H1 (cell line): ENCODE results near the gene MIX23. TPM values are rescaled to one million over a fixed set of nuclear protein-coding genes. Genes with fewer than 3 reads are reported as not detected.

Experiments used
- HDAC2 ChIP-seq, 2 experiments: fragments of 300-600 bp in 1 of 2; sonication (generic) in 1 of 2; IDR thresholded peaks; 2 replicates each; pipeline ENCODE4 v1.6.1; 2011 to 2012; ENCODE audit warnings: low read depth in 2 of 2, low read length in 2 of 2, mild to moderate bottlenecking in 2 of 2, moderate library complexity in 2 of 2, borderline replicate concordance in 1 of 2, inconsistent platforms in 1 of 2
- SAP30 ChIP-seq: fragments of 300-600 bp; sonication (generic); IDR thresholded peaks from 2 replicates; pipeline ENCODE4 v1.7.1; 2012; ENCODE audit warnings: low read length, moderate library complexity, mild to moderate bottlenecking, inconsistent platforms; ENCODE audit not compliant: insufficient read depth, insufficient replicate concordance
- polyA plus RNA-seq, 7 experiments: library from polyadenylated mRNA; depleted of rRNA in 3 of 7; stranded (reverse) in 5 of 7; unstranded in 2 of 7; fragments of >200 nt in 5 of 7; fragments of 200-250 nt in 2 of 7; gene quantifications; 1 replicate in 5 of 7; 2 replicates in 1 of 7; 4 replicates in 1 of 7; pipeline versions ENCODE4 v1.2.1 to v1.2.3, GENCODE V29; 2011 to 2013; ENCODE audit warnings: missing spikeins in 2 of 7, mixed read lengths in 2 of 7
- total RNA-seq: library from RNA; stranded (reverse); fragmentation: NEBNext Ultra II Directional; extraction: Animal tissue kit (Norgen Biotek cat#: 25700); gene quantifications from 2 replicates; pipeline ENCODE4 v1.2.1, GENCODE V29; 2021

MIX23 gene
- total and polyA plus RNA-seq, 2 of the 8 experiments (the other 6 are each of a cell fraction or from before 2014, with no cell fraction given) = 22.1 to 69.6 TPM

- TF ChIP-seq HDAC2 (IDR thresholded peaks at IDR 0.05; ENCODE audit: borderline replicate concordance in 1 of 2, low read depth in 2 of 2, low read length in 2 of 2) (no peak), SAP30 (no peak)
Measured at GRCh38 chr3:122316368-122316767, 66.7 kb downstream of the MIX23 start (continued).
